Breast epithelium (tissue), 4 donors: ENCODE results near the gene FPGT. TPM values are rescaled to one million over a fixed set of nuclear protein-coding genes. Genes with fewer than 3 reads are reported as not detected.
"Not testable (repeated sequence)": the region's sequence is repeated elsewhere in the genome, so short reads cannot be mapped to it uniquely, and the experiment has no call there.

Experiments
- DNase-seq, 2 donors: peaks; one replicate each; pipeline ENCODE4 v3.0.0-alpha.2; 2019; ENCODE audit warnings: low spot score in 2 of 2
- H3K27ac ChIP-seq, 2 donors: fragments of 200-600 bp; sonication (generic) in 1 of 2; one replicate each; pipeline ENCODE4 v1.5.1; 2016 to 2019; ENCODE audit warnings: mild to moderate bottlenecking in 1 of 2
- H3K27me3 ChIP-seq, 2 donors: fragments of 200-600 bp; sonication (generic) in 1 of 2; one replicate each; pipeline versions ENCODE4 v1.5.1 to v1.6.0; 2017 to 2019; ENCODE audit warnings: control low read depth in 1 of 2, mild to moderate bottlenecking in 1 of 2
- H3K36me3 ChIP-seq: fragments of 200-600 bp; one replicate; pipeline ENCODE4 v1.5.1; 2019
- H3K4me1 ChIP-seq, 2 donors: fragments of 200-600 bp; sonication (generic); one replicate each; pipeline ENCODE4 v1.5.1; 2016 to 2019; ENCODE audit warnings: control low read depth in 1 of 2
- H3K4me3 ChIP-seq, 3 donors: fragments of 200-600 bp; sonication (generic); 1 replicate in 2 of 3; 2 replicates in 1 of 3; pipeline ENCODE4 v1.5.1; 2016 to 2019; ENCODE audit warnings: mild to moderate bottlenecking in 3 of 3, moderate library complexity in 2 of 3
- H3K9me3 ChIP-seq, 2 donors: fragments of 200-600 bp; sonication (generic) in 1 of 2; one replicate each; pipeline ENCODE4 v1.5.1; 2016 to 2019; ENCODE audit warnings: control low read depth in 1 of 2
- POLR2A ChIP-seq: fragments of 450-650 bp; IDR thresholded peaks from one replicate; pipeline ENCODE4 v1.6.1; 2016; ENCODE audit warnings: antibody characterized with exemption, mild to moderate bottlenecking, moderate library complexity
- POLR2AphosphoS5 ChIP-seq, 3 donors: sonication (generic); formaldehyde crosslinking; IDR thresholded peaks; one replicate each; pipeline ENCODE4 v1.6.1; 2017; ENCODE audit warnings: antibody characterized with exemption in 3 of 3
- intact Hi-C: fragments of 100-400 bp; cut with DNase I; formaldehyde crosslinking; loops from one replicate; pipeline ENCODE4 v1.15.1; 2023; ENCODE audit warnings: low total_unique reads
- total RNA-seq, 3 donors: library from RNA; depleted of rRNA; stranded (reverse); fragments of >200 nt; gene quantifications; one replicate each; pipeline ENCODE4 v1.1.0, GENCODE V29; 2016
- TF ChIP-seq, protein P1 (sequence below), 3 donors: fragments of 450-650 bp; IDR thresholded peaks; one replicate each; pipeline ENCODE4 v1.5.1; 2016 to 2017; ENCODE audit warnings: antibody characterized with exemption in 3 of 3, mild to moderate bottlenecking in 3 of 3, moderate library complexity in 3 of 3

Gene FPGT
- total RNA-seq, result 10 to 100 TPM; 11.5 to 23.7 (median 17.3) TPM

GRCh38 chr1:74197657-74198552 is at the start of gene FPGT, which contains the start of gene LRRIQ3:
FPGT (plus strand) TSS chr1:74198242; CDS start chr1:74198279, 37 bp downstream.
LRRIQ3 (minus strand) TSS chr1:74198176; CDS start chr1:74183684, 14,492 bp downstream.
- Histone ChIP-seq H3K9me3 (no peaks in the 10 kb centered on the region), H3K4me1 (no peaks in the 10 kb centered on the region), H3K4me3 (peak within 1 kb of the TSS; percentile 66 to 72 (median 67)), H3K27ac (peak within 1 kb of the TSS; percentile 86), H3K27me3 (no peaks in the 10 kb centered on the region), H3K36me3 (no peaks in the 10 kb centered on the region)
- DNase-seq, result peak; percentile 85 to 92
- TF ChIP-seq POLR2AphosphoS5 (IDR thresholded peaks at IDR 0.05), result peak; percentile 52 to 78 (median 73)
- TF ChIP-seq, protein P1, sequence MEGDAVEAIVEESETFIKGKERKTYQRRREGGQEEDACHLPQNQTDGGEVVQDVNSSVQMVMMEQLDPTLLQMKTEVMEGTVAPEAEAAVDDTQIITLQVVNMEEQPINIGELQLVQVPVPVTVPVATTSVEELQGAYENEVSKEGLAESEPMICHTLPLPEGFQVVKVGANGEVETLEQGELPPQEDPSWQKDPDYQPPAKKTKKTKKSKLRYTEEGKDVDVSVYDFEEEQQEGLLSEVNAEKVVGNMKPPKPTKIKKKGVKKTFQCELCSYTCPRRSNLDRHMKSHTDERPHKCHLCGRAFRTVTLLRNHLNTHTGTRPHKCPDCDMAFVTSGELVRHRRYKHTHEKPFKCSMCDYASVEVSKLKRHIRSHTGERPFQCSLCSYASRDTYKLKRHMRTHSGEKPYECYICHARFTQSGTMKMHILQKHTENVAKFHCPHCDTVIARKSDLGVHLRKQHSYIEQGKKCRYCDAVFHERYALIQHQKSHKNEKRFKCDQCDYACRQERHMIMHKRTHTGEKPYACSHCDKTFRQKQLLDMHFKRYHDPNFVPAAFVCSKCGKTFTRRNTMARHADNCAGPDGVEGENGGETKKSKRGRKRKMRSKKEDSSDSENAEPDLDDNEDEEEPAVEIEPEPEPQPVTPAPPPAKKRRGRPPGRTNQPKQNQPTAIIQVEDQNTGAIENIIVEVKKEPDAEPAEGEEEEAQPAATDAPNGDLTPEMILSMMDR (IDR thresholded peaks at IDR 0.05), result no peak
- intact Hi-C loops, result no loop called here

DNA sequence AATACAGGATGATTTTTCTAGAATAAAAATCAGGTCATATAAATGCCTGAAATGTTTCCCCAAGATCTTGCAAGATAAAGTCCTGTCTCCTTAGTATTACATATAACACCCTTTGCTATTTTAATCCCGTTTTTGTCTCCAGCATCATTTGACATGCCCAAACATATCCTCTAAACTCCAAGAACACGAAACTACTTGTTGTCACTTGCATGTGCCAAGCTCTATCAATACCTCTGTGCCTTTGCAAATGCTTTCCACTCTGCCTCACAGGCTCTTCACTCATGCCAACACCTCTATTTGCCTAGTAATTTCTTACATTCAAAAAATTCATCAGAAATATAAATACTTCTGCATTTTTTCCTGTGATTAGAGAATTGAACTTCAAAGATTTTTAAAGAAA is 38.0 kb upstream of the FPGT start:
- no peak overlapping the region for H3K27ac ChIP-seq
- no peaks in the 10 kb centered on the region for H3K9me3 ChIP-seq
- H3K4me1 ChIP-seq, result no peaks in the 10 kb centered on the region
- H3K4me3 ChIP-seq, result no peak overlapping the region
- intact Hi-C loops, result no loop called here
- no peak for DNase-seq
- TF ChIP-seq, protein P1 (IDR thresholded peaks at IDR 0.05), result no peak
- no peak for TF ChIP-seq POLR2AphosphoS5 (IDR thresholded peaks at IDR 0.05)
- no peak for TF ChIP-seq POLR2A
- H3K36me3 ChIP-seq, result no peaks in the 10 kb centered on the region
- no peaks in the 10 kb centered on the region for H3K27me3 ChIP-seq

GRCh38 chr1:74161497-74161896 is 36.5 kb upstream of the FPGT start:
- Histone ChIP-seq H3K36me3 (no peaks in the 10 kb centered on the region), H3K4me3 (no peak overlapping the region), H3K4me1 (no peaks in the 10 kb centered on the region), H3K27me3 (no peaks in the 10 kb centered on the region), H3K9me3 (peaks cover 0 to under 1% of the 10 kb centered on the region in 2 donors), H3K27ac (no peak overlapping the region)
- no peak for TF ChIP-seq POLR2AphosphoS5 (IDR thresholded peaks at IDR 0.05)
- no peak for TF ChIP-seq POLR2A
- TF ChIP-seq, protein P1 (IDR thresholded peaks at IDR 0.05), result no peak
- intact Hi-C loops, result no loop called here
- no peak for DNase-seq

DNA sequence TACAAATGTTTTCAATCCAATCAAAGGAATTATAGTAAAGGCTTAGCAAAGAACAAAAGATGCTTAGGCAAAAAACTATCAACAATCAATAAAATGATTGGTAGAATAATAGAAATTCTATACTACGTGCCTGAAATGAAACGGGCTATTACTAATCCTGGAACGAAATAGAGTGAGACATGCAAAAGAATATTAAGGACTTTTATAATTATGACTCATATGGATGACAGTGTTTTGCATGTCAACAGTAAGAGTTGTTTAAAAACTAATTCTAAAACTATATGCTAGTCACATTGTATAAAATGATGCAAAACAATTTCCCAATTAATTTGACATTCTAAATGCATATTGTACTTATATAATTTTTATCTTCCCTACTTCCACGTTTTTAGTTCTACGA is 35.7 kb upstream of the FPGT start:
- TF ChIP-seq POLR2A, result no peak
- TF ChIP-seq, protein P1 (IDR thresholded peaks at IDR 0.05), result no peak
- TF ChIP-seq POLR2AphosphoS5 (IDR thresholded peaks at IDR 0.05), result no peak
- H3K27me3 ChIP-seq, result no peaks in the 10 kb centered on the region
- no peak overlapping the region for H3K4me3 ChIP-seq
- H3K9me3 ChIP-seq, result peaks cover 0 to 7% of the 10 kb centered on the region in 2 donors
- no peak for DNase-seq
- intact Hi-C loops, result no loop called here
- no peaks in the 10 kb centered on the region for H3K4me1 ChIP-seq
- H3K36me3 ChIP-seq, result no peaks in the 10 kb centered on the region
- no peak overlapping the region for H3K27ac ChIP-seq

- H3K27ac ChIP-seq, H3K27me3 ChIP-seq, H3K36me3 ChIP-seq, H3K9me3 ChIP-seq, H3K4me3 ChIP-seq, DNase-seq, intact Hi-C loops, H3K4me1 ChIP-seq: not testable (repeated sequence)
Measured at GRCh38 chr1:74174423-74174822, 23.6 kb upstream of the FPGT start.
